T-cell (primary cell): ENCODE results near the gene JADE2. TPM values are rescaled to one million over a fixed set of nuclear protein-coding genes. Genes with fewer than 3 reads are reported as not detected.

Source experiments
- ATAC-seq, 4 experiments: fragments of 200-7000 bp in 3 of 4; fragments of 150-1000 bp in 1 of 4; cut with Tn5 transposase; replicated peaks in 1 of 4; 1 replicate in 3 of 4; 2 replicates in 1 of 4; pipeline ENCODE4 v1.10.0; 2021; ENCODE audit warnings: moderate library complexity in 3 of 4, mild to moderate bottlenecking in 2 of 4, moderate number of reproducible peaks in 1 of 4
- CTCF ChIA-PET, 2 donors: fragments of 300-600 bp; sonication (Branson Sonifier 250); formaldehyde crosslinking; loops; one replicate each; lab custom pipeline; 2022; ENCODE audit warnings: antibody characterized with exemption in 2 of 2; lab: Charles Lee
- POLR2A ChIA-PET, 2 donors: fragments of 300-600 bp; sonication (Branson Sonifier 250); formaldehyde crosslinking; loops; one replicate each; lab custom pipeline; 2022; ENCODE audit warnings: antibody characterized with exemption in 2 of 2; lab: Charles Lee
- DNase-seq, 35 experiments: peaks; one replicate each; pipeline versions ENCODE4 v3.0.0 to v3.0.0-alpha.2; 2013 to 2023
- H3K27ac ChIP-seq: one replicate; pipeline ENCODE4 v1.5.1; 2013; ENCODE audit warnings: low read length
- H3K27me3 ChIP-seq, 2 experiments: replicated peaks in 1 of 2; 1 replicate in 1 of 2; 2 replicates in 1 of 2; pipeline versions ENCODE4 v1.6.1 to v1.7.0; 2013; ENCODE audit warnings: low read length in 1 of 2, mixed read lengths in 1 of 2; ENCODE audit not compliant: control insufficient read depth in 2 of 2, insufficient read depth in 2 of 2; ENCODE audit errors: extremely low read depth in 1 of 2
- H3K36me3 ChIP-seq, 2 donors: 1 replicate in 1 of 2; 2 replicates in 1 of 2; pipeline versions ENCODE4 v1.6.1 to v1.7.0; 2013; ENCODE audit warnings: low read length in 1 of 2; ENCODE audit not compliant: control insufficient read depth in 2 of 2, insufficient read depth in 1 of 2; ENCODE audit errors: extremely low read depth in 1 of 2
- H3K4me1 ChIP-seq, 2 experiments: 1 replicate in 1 of 2; 2 replicates in 1 of 2; pipeline versions ENCODE4 v1.6.1 to v1.7.0; 2013; ENCODE audit warnings: low read length in 2 of 2, mixed read lengths in 1 of 2; ENCODE audit not compliant: insufficient read depth in 2 of 2, control insufficient read depth in 1 of 2; ENCODE audit errors: extremely low read depth in 1 of 2
- H3K4me3 ChIP-seq, 2 donors: 1 replicate in 1 of 2; 2 replicates in 1 of 2; pipeline versions ENCODE4 v1.5.1 to v1.7.0; 2013; ENCODE audit warnings: mild to moderate bottlenecking in 2 of 2, low read length in 1 of 2, moderate library complexity in 1 of 2; ENCODE audit not compliant: control insufficient read depth in 1 of 2; ENCODE audit errors: extremely low read depth in 1 of 2
- H3K9me3 ChIP-seq: 2 replicates; pipeline ENCODE4 v1.7.0; 2013
- H3K27ac Mint-ChIP-seq, 2 donors: one replicate each; pipeline ENCODE4 v1.8.0; 2020 to 2021; ENCODE audit warnings: mild to moderate bottlenecking in 2 of 2, mixed read lengths in 2 of 2
- H3K27me3 Mint-ChIP-seq, 2 donors: one replicate each; pipeline ENCODE4 v1.8.0; 2021 to 2022; ENCODE audit warnings: mixed read lengths in 2 of 2
- H3K36me3 Mint-ChIP-seq: one replicate; pipeline ENCODE4 v1.8.0; 2021; ENCODE audit warnings: mixed read lengths
- H3K4me1 Mint-ChIP-seq, 3 donors: one replicate each; pipeline ENCODE4 v1.8.0; 2020 to 2022; ENCODE audit warnings: mixed read lengths in 3 of 3, mild to moderate bottlenecking in 1 of 3
- H3K4me3 Mint-ChIP-seq, 3 donors: one replicate each; pipeline ENCODE4 v1.8.0; 2020 to 2022; ENCODE audit warnings: mild to moderate bottlenecking in 3 of 3, mixed read lengths in 3 of 3, moderate library complexity in 3 of 3
- H3K9me3 Mint-ChIP-seq, 3 donors: one replicate each; pipeline ENCODE4 v1.8.0; 2020 to 2022; ENCODE audit warnings: mixed read lengths in 3 of 3
- WGBS: methylation state at CpG from one replicate; pipeline ENCODE4 v1.1.5; 2013; ENCODE audit warnings: missing lambda C conversion rate; ENCODE audit not compliant: insufficient coverage; 5-methylcytosine and 5-hydroxymethylcytosine counted together
- total RNA-seq, 35 experiments: library from RNA in 6 of 35; stranded (reverse) in 6 of 35; fragments of 120-200 nt in 1 of 35; gene quantifications; one replicate each; pipeline versions ENCODE4 v1.2.1 to v1.2.4 and lab custom pipeline; 2013 to 2026

Gene JADE2
- total RNA-seq, 5 donors from 2014 or later (not counting 1 experiment from before 2014, with no cell fraction given) = 163 to 263 (median 239) TPM

GRCh38 chr5:134577796-134578577, 52.5 kb downstream of the JADE2 start:
- WGBS = 63% methylated on average over 6 of the region's 17 CpGs
- H3K27me3 Mint-ChIP-seq = no peaks in the 10 kb centered on the region
- peaks cover 27 to 89% of the 10 kb centered on the region in 2 donors for H3K36me3 ChIP-seq

DNA sequence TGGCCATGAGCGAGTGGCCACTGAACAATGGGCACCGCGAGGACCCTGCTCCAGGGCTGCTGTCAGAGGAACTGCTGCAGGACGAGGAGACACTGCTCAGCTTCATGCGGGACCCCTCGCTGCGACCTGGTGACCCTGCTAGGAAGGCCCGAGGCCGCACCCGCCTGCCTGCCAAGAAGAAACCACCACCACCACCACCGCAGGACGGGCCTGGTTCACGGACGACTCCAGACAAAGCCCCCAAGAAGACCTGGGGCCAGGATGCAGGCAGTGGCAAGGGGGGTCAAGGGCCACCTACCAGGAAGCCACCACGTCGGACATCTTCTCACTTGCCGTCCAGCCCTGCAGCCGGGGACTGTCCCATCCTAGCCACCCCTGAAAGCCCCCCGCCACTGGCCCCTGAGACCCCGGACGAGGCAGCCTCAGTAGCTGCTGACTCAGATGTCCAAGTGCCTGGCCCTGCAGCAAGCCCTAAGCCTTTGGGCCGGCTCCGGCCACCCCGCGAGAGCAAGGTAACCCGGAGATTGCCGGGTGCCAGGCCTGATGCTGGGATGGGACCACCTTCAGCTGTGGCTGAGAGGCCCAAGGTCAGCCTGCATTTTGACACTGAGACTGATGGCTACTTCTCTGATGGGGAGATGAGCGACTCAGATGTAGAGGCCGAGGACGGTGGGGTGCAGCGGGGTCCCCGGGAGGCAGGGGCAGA, 53.3 kb downstream of the JADE2 start:
- Histone ChIP-seq H3K4me1 (peaks cover 0 to 8% of the 10 kb centered on the region in 2 experiments), H3K36me3 (peaks cover 20 to 81% of the 10 kb centered on the region in 2 donors), H3K9me3 (no peaks in the 10 kb centered on the region), H3K27me3 (no peaks in the 10 kb centered on the region), H3K27ac (no peak overlapping the region), H3K4me3 (no peak overlapping the region)
- Mint-ChIP-seq H3K4me3 (no peak overlapping the region), H3K36me3 (peaks cover 39% of the 10 kb centered on the region), H3K27me3 (no peaks in the 10 kb centered on the region), H3K27ac (no peak overlapping the region), H3K9me3 (no peaks in the 10 kb centered on the region), H3K4me1 (peaks cover 10 to 28% (median 11%) of the 10 kb centered on the region in 3 donors)
- WGBS = 96% methylated on average over 24 of the region's 32 CpGs
- ChIA-PET POLR2A (interaction anchor here in 1 of 2 donors (0.8 kb wide), 1 partner anchor 199 kb away, joined by 3 read pairs; no protein-coding TSS in a partner anchor), CTCF (interaction anchor here (0.6 to 1.2 kb wide), 9 partner anchors 9 to 402 kb away, joined by 3 to 12 read pairs (median 3); partner anchors contain the start of genes SKP1 (in 1 of the 2) and UBE2B (in 1 of the 2))
- ATAC-seq (no peak), DNase-seq (no peak)

More at GRCh38 chr5:134577796-134578577, 52.5 kb downstream of the JADE2 start:
- peaks cover 47% of the 10 kb centered on the region for H3K36me3 Mint-ChIP-seq
- peaks cover 10 to 30% (median 11%) of the 10 kb centered on the region in 3 donors for H3K4me1 Mint-ChIP-seq
- no peak overlapping the region for H3K4me3 Mint-ChIP-seq
- H3K27me3 ChIP-seq = no peaks in the 10 kb centered on the region
- H3K27ac ChIP-seq = no peak overlapping the region
- peaks cover 0 to 8% of the 10 kb centered on the region in 2 experiments for H3K4me1 ChIP-seq
- no peaks in the 10 kb centered on the region for H3K9me3 ChIP-seq
- ChIA-PET CTCF (interaction anchor here (0.6 to 1.4 kb wide), 11 partner anchors 9 to 401 kb away, joined by 3 to 12 read pairs (median 3); partner anchors contain the start of genes SKP1 (in 1 of the 2) and UBE2B (in 1 of the 2)), POLR2A (interaction anchor here in 1 of 2 donors (0.8 kb wide), 1 partner anchor 198 kb away, joined by 3 read pairs; no protein-coding TSS in a partner anchor)
- H3K9me3 Mint-ChIP-seq = no peaks in the 10 kb centered on the region
- ATAC-seq = peak; percentile 43 to 76 (median 62)
- DNase-seq = peak; percentile 43 to 85 (median 71)
- no peak overlapping the region for H3K4me3 ChIP-seq
- H3K27ac Mint-ChIP-seq = peak overlapping the region; percentile 44 to 55

DNA sequence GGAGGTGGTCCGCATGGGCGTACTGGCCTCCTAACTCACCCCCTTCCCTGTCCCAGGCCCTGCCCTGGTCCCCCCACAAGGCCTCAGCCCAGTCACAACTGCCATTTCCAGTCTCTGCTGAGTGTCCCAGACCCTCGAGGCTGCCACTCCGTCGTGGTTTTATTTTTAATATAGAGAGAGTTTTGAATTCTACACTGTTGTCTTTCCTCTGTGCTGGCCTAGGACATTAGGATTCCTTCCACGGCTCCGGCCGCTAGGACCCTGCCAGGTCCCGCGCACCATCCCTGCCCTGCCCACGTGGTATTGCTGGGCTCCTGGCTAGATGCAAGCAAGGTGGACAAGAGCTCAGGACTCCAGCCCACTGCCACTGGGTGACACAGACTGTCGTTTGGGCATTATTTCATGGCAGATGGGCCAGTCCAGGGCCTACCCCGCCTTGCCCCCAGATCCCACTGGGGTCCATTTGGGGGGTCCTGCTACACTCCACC, 53.9 kb downstream of the JADE2 start:
- Mint-ChIP-seq H3K36me3 (peaks cover 36% of the 10 kb centered on the region), H3K4me1 (peaks cover 10 to 25% (median 11%) of the 10 kb centered on the region in 3 donors), H3K27ac (no peak overlapping the region), H3K27me3 (no peaks in the 10 kb centered on the region), H3K4me3 (no peak overlapping the region), H3K9me3 (no peaks in the 10 kb centered on the region)
- Histone ChIP-seq H3K4me3 (no peak overlapping the region), H3K36me3 (peaks cover 17 to 75% of the 10 kb centered on the region in 2 donors), H3K9me3 (no peaks in the 10 kb centered on the region), H3K4me1 (peaks cover 0 to 8% of the 10 kb centered on the region in 2 experiments), H3K27ac (no peak overlapping the region), H3K27me3 (no peaks in the 10 kb centered on the region)
- ATAC-seq (no peak), DNase-seq (no peak)
- 97% methylated on average over 10 of the region's 13 CpGs for WGBS
- ChIA-PET POLR2A (no interaction called here), CTCF (interaction anchor here in 1 of 2 donors (0.5 to 0.7 kb wide), 2 partner anchors 123 to 203 kb away, joined by 3 to 5 read pairs; no protein-coding TSS in a partner anchor)

DNA sequence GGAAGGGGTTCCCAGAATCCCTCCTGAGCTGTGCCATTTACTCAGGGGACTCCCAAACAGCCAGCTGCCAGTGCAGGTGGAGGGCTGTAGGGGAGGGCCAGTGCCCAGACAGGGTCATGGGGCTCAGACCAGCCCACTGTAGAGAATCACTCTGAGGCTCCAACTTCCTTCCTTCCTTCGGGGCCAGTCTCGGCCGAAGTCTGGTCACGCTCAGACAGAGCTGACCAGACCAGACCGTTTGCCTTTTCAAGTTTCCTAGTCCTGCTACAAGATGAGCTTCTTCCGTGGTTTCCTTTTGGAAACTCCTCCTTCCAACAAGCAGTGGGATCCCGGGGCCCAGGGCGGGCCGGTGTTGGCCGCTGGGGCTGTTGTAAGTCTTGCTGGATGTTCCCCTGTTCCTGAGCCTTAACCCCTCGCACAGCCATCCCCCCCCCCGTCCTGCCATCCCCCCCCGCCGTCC, 54.6 kb downstream of the JADE2 start:
- no peaks in the 10 kb centered on the region for H3K27me3 ChIP-seq
- peaks cover 17 to 68% of the 10 kb centered on the region in 2 donors for H3K36me3 ChIP-seq
- Mint-ChIP-seq H3K9me3 (no peaks in the 10 kb centered on the region), H3K4me3 (no peak overlapping the region), H3K27me3 (no peaks in the 10 kb centered on the region), H3K4me1 (peaks cover 10 to 18% (median 11%) of the 10 kb centered on the region in 3 donors), H3K27ac (no peak overlapping the region), H3K36me3 (peaks cover 29% of the 10 kb centered on the region)
- DNase-seq (no peak), ATAC-seq (no peak)
- H3K4me3 ChIP-seq = no peak overlapping the region
- H3K4me1 ChIP-seq = peaks cover 0 to 8% of the 10 kb centered on the region in 2 experiments
- H3K27ac ChIP-seq = no peak overlapping the region
- POLR2A ChIA-PET = no interaction called here
- WGBS = 100% methylated on average over 5 of the region's 14 CpGs
- H3K9me3 ChIP-seq = no peaks in the 10 kb centered on the region
- CTCF ChIA-PET = interaction anchor here in 1 of 2 donors (0.5 to 0.7 kb wide), 4 partner anchors 45 to 204 kb away, joined by 3 to 8 read pairs (median 4); no protein-coding TSS in a partner anchor

DNA sequence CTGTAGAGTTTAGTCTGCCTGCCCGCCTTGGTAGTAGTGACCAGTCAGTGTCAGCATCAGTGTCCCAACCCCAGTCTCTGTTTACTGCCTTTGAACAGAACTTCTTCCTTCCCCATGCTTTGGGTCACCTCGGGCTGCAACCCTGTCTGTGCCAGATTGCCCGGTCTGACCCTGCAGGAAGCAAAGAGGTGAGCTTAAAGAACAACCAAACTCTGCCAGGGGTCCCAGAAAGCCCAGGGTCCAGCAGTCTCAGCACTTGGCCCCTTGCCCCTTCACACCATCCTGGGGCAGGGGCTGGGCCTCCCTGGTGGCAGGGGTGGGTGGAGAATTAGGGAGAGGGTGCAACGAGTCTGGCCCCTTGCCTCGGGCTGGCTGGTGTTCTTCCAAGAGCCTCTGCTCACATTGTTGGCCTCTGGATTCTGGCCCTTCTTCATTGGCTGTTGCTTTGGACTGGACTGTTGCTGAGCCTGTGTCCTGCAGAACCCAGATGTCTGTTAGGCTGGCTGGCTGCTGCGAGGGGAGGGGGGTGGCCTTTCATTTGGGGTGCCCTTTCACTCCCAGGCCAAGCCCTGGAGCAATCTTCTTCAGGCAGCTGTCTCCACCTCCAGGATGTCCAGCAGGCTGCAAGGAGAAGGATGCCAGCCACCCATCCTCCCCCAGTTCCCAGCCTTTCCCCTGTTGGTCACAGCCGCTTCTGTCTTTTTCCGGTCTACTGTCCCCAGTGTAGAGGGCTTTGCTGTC, 55.9 kb downstream of the JADE2 start:
- H3K27me3 Mint-ChIP-seq = no peaks in the 10 kb centered on the region
- Histone ChIP-seq H3K4me1 (peaks cover 0 to 9% of the 10 kb centered on the region in 2 experiments), H3K27ac (no peak overlapping the region), H3K4me3 (no peak overlapping the region), H3K9me3 (no peaks in the 10 kb centered on the region), H3K27me3 (no peaks in the 10 kb centered on the region), H3K36me3 (peaks cover 17 to 55% of the 10 kb centered on the region in 2 donors)
- H3K27ac Mint-ChIP-seq = no peak overlapping the region
- POLR2A ChIA-PET = no interaction called here
- WGBS = 86% methylated on average over 4 of the region's 8 CpGs
- H3K36me3 Mint-ChIP-seq = peaks cover 24% of the 10 kb centered on the region
- no peak overlapping the region for H3K4me3 Mint-ChIP-seq
- CTCF ChIA-PET = interaction anchor here in 1 of 2 donors (0.6 to 1.0 kb wide), 2 partner anchors 278 to 399 kb away, joined by 3 to 5 read pairs; no protein-coding TSS in a partner anchor
- DNase-seq (no peak), ATAC-seq (no peak)
- peaks cover 9 to 13% (median 10%) of the 10 kb centered on the region in 3 donors for H3K4me1 Mint-ChIP-seq
- no peaks in the 10 kb centered on the region for H3K9me3 Mint-ChIP-seq
